GM19023 (cell line): ENCODE results near the gene UPF1.

Experiments used
- ATAC-seq: cut with Tn5 transposase; IDR thresholded peaks from one replicate; pipeline ENCODE4 v1.9.1; 2021; ENCODE audit warnings: mild to moderate bottlenecking, moderate library complexity; ENCODE audit not compliant: unreplicated experiment

UPF1 gene

GRCh38 chr19:18834644-18834984 is 2.9 kb downstream of the UPF1 start:
- ATAC-seq: no peak

GRCh38 chr19:18839465-18840287 is 7.9 kb downstream of the UPF1 start:
- no peak for ATAC-seq

- ATAC-seq: no peak
Measured at GRCh38 chr19:18840288-18841267, 8.8 kb downstream of the UPF1 start.

- no peak for ATAC-seq
Measured at GRCh38 chr19:18841400-18841799, 9.6 kb downstream of the UPF1 start.

GRCh38 chr19:18842166-18842565 is 10.4 kb downstream of the UPF1 start:
- no peak for ATAC-seq

GRCh38 chr19:18843960-18844359 is 12.2 kb downstream of the UPF1 start:
- ATAC-seq: no peak

- ATAC-seq: no peak
Measured at GRCh38 chr19:18844806-18845329, 13.1 kb downstream of the UPF1 start.

GRCh38 chr19:18845961-18846360 is 14.2 kb downstream of the UPF1 start:
- ATAC-seq: no peak

- ATAC-seq: no peak
Measured at GRCh38 chr19:18846862-18847548, 15.2 kb downstream of the UPF1 start.

- ATAC-seq: no peak
Measured at GRCh38 chr19:18847549-18848463, 16.0 kb downstream of the UPF1 start.

- no peak for ATAC-seq
Measured at GRCh38 chr19:18848878-18849661, 17.3 kb downstream of the UPF1 start.

GRCh38 chr19:18849838-18850400 is 18.2 kb downstream of the UPF1 start:
- ATAC-seq: no peak

GRCh38 chr19:18850471-18851375 is 19.0 kb downstream of the UPF1 start:
- ATAC-seq: no peak

GRCh38 chr19:18851673-18852325 is 20.0 kb downstream of the UPF1 start:
- ATAC-seq: no peak

- ATAC-seq: no peak
Measured at GRCh38 chr19:18852648-18853047, 20.9 kb downstream of the UPF1 start.

- no peak for ATAC-seq
Measured at GRCh38 chr19:18853755-18854427, 22.1 kb downstream of the UPF1 start.

GRCh38 chr19:18854982-18855381 is 23.2 kb downstream of the UPF1 start:
- ATAC-seq: no peak
